K562 (cell line): Measurements from ENCODE around the gene ZNF213. TPM values are rescaled to one million over a fixed set of nuclear protein-coding genes. Genes with fewer than 3 reads are reported as not detected.
A peak's percentile ranks its signal among the peaks of the same experiment; 100 is the strongest.

Source experiments
- ARID1B ChIP-seq: fragments of 450-650 bp; IDR thresholded peaks from 2 replicates; pipeline ENCODE4 v1.6.1; 2016; ENCODE audit warnings: antibody characterized with exemption, mild to moderate bottlenecking, inconsistent platforms
- BMI1 ChIP-seq: fragments of 150-350 bp; IDR thresholded peaks from 2 replicates; pipeline ENCODE4 v1.6.1; 2014; ENCODE audit warnings: low read length
- CBX5 ChIP-seq: IDR thresholded peaks from 2 replicates; pipeline ENCODE4 v1.6.1; 2014; ENCODE audit warnings: low read depth, borderline replicate concordance
- COPS2 ChIP-seq: fragments of 450-650 bp; conservative IDR thresholded peaks from 2 replicates; pipeline ENCODE4 v1.6.1; 2016; ENCODE audit warnings: mild to moderate bottlenecking, moderate library complexity
- CREB1 ChIP-seq, 2 experiments: sonication (generic) in 1 of 2; formaldehyde crosslinking in 1 of 2; IDR thresholded peaks; 2 replicates each; pipeline versions ENCODE4 v1.6.1 to v1.8.0; 2012 to 2022; ENCODE audit warnings: inconsistent platforms in 1 of 2, mild to moderate bottlenecking in 1 of 2, missing genetic modification reagents in 1 of 2, moderate library complexity in 1 of 2
- CSDE1 ChIP-seq, 2 experiments: fragments of 450-650 bp; IDR thresholded peaks; 2 replicates each; pipeline ENCODE4 v1.6.1; 2016; ENCODE audit warnings: mild to moderate bottlenecking in 1 of 2
- DIDO1 ChIP-seq: fragments of 450-650 bp; IDR thresholded peaks from 2 replicates; pipeline ENCODE4 v1.6.1; 2016; ENCODE audit warnings: low read depth, missing biosample characterization, missing genetic modification characterization
- ETV1 ChIP-seq: fragments of 450-650 bp; conservative IDR thresholded peaks from 2 replicates; pipeline ENCODE4 v1.6.1; 2016; ENCODE audit warnings: missing genetic modification characterization, control low read depth, low read depth, missing compliant biosample characterization
- GTF3C2 ChIP-seq: IDR thresholded peaks from 3 replicates; pipeline ENCODE4 v1.6.1; 2011; ENCODE audit warnings: borderline replicate concordance, mild to moderate bottlenecking, moderate library complexity; ENCODE audit not compliant: insufficient read length; ENCODE audit errors: extremely low read depth
- HES1 ChIP-seq: fragments of 450-650 bp; IDR thresholded peaks from 2 replicates; pipeline ENCODE4 v1.6.1; 2016; ENCODE audit warnings: low read depth, mild to moderate bottlenecking, moderate library complexity
- HEY1 ChIP-seq: fragments of 250-450 bp; sonication (Bioruptor Pico); IDR thresholded peaks from 2 replicates; pipeline ENCODE4 v1.5.0; 2020; ENCODE audit warnings: mild to moderate bottlenecking, moderate library complexity, borderline replicate concordance
- KHSRP ChIP-seq: fragments of 450-650 bp; IDR thresholded peaks from 2 replicates; pipeline ENCODE4 v1.6.1; 2017
- MCM2 ChIP-seq: fragments of 450-650 bp; IDR thresholded peaks from 2 replicates; pipeline ENCODE4 v1.6.1; 2017; ENCODE audit warnings: low read depth, mild to moderate bottlenecking
- NCOA2 ChIP-seq, 2 experiments: fragments of 450-650 bp; IDR thresholded peaks; 2 replicates each; pipeline ENCODE4 v1.6.1; 2018; ENCODE audit warnings: mild to moderate bottlenecking in 2 of 2, moderate library complexity in 1 of 2; ENCODE audit not compliant: partially characterized antibody in 2 of 2
- NCOR1 ChIP-seq: fragments of 450-650 bp; IDR thresholded peaks from 2 replicates; pipeline ENCODE4 v1.6.1; 2016; ENCODE audit warnings: mild to moderate bottlenecking, moderate library complexity
- NFE2L1 ChIP-seq: fragments of 450-650 bp; IDR thresholded peaks from 2 replicates; pipeline ENCODE4 v1.6.1; 2016; ENCODE audit warnings: missing genetic modification characterization, low read depth, mild to moderate bottlenecking, missing compliant biosample characterization, moderate library complexity, borderline replicate concordance
- TCF7 ChIP-seq: sonication (generic); IDR thresholded peaks from 2 replicates; pipeline ENCODE4 v1.6.1; 2016; ENCODE audit warnings: antibody characterized with exemption, borderline replicate concordance
- TFAP4 ChIP-seq: sonication (generic); formaldehyde crosslinking; IDR thresholded peaks from 2 replicates; pipeline ENCODE4 v1.8.0; 2022; ENCODE audit warnings: missing genetic modification reagents, mild to moderate bottlenecking, moderate library complexity, borderline replicate concordance
- XRCC4 ChIP-seq: IDR thresholded peaks from one replicate; pipeline ENCODE4 v1.6.1; 2011; ENCODE audit not compliant: insufficient read depth, insufficient read length; ENCODE audit errors: extremely low read depth
- XRCC5 ChIP-seq: fragments of 200-400 bp; formaldehyde crosslinking; IDR thresholded peaks from 2 replicates; pipeline ENCODE4 v1.6.1; 2017; ENCODE audit warnings: low read depth, mild to moderate bottlenecking, low read length
- YY1 ChIP-seq, 3 experiments: IDR thresholded peaks; 2 replicates each; pipeline ENCODE4 v1.6.1; 2011; ENCODE audit warnings: low read length in 2 of 3, mild to moderate bottlenecking in 2 of 3, moderate library complexity in 2 of 3, borderline replicate concordance in 1 of 3, control low read depth in 1 of 3, low read depth in 1 of 3; ENCODE audit not compliant: insufficient read depth in 3 of 3, insufficient replicate concordance in 2 of 3, control insufficient read depth in 1 of 3, insufficient read length in 1 of 3; ENCODE audit errors: extremely low read depth in 1 of 3
- ZKSCAN1 ChIP-seq: fragments of 150-350 bp; IDR thresholded peaks from 2 replicates; pipeline ENCODE4 v1.6.1; 2016; ENCODE audit warnings: low read depth, low read length
- ZNF146 ChIP-seq: IDR thresholded peaks from one replicate; pipeline ENCODE4 v1.6.1; 2018; ENCODE audit warnings: missing compliant biosample characterization; ENCODE audit not compliant: unreplicated experiment
- ZNF324 ChIP-seq: fragments of 250-450 bp; sonication (Bioruptor Pico); IDR thresholded peaks from 2 replicates; pipeline ENCODE4 v1.4.0; 2020; ENCODE audit warnings: mild to moderate bottlenecking
- polyA plus RNA-seq, 8 experiments: library from polyadenylated mRNA; depleted of rRNA in 4 of 8; stranded (reverse) in 5 of 8; unstranded in 3 of 8; fragments of >200 nt; fragmentation: Nextera tagmentation in 2 of 8; fragmentation: Illumina TruSeq in 1 of 8; extraction: Ambion mirVana in 2 of 8; extraction: Trizol in 1 of 8; gene quantifications; 2 replicates each; pipeline versions ENCODE4 v1.2.1 to v1.2.3, GENCODE V29; 2011 to 2014; ENCODE audit warnings: inconsistent platforms in 1 of 8, missing spikeins in 1 of 8
- total RNA-seq, 7 experiments: library from RNA; depleted of rRNA in 6 of 7; stranded (reverse); fragments of >200 nt in 6 of 7; fragmentation: Illumina TruSeq in 2 of 7; extraction: Trizol in 2 of 7; gene quantifications; 2 replicates each; pipeline versions ENCODE4 v1.2.1 to v1.2.3, GENCODE V29; 2011 to 2021; ENCODE audit warnings: low replicate concordance in 1 of 7

The ZNF213 gene
- total and polyA plus RNA-seq, 9 of the 15 experiments (the other 6 are each of a cell fraction or from before 2014, with no cell fraction given), result 0.49 to 10.0 (median 1.8) TPM

GRCh38 chr16:3171855-3172593 lies 37.2 kb downstream of the ZNF213 start (continued):
- TF ChIP-seq GTF3C2 (peak; percentile 70), YY1 (IDR thresholded peaks at IDR 0.05; ENCODE audit: borderline replicate concordance in 1 of 3, control insufficient read depth in 1 of 3, extremely low read depth in 1 of 3, insufficient read depth in 3 of 3, insufficient read length in 1 of 3, insufficient replicate concordance in 2 of 3, low read depth in 1 of 3, low read length in 2 of 3) (peak in 1 of 3 experiments; percentile 29), ETV1 (tag) (no peak), COPS2 (no peak), CREB1 (IDR thresholded peaks at IDR 0.05) (peak; percentile 41; the same call in 1 of the 2 replicates), CREB1 (CRISPR knock-in tag; IDR thresholded peaks at IDR 0.05) (0 out of 2 replicates have a peak, but pooled peaks have one; percentile 14), HES1 (no peak), DIDO1 (tag) (no peak), ZNF324 (CRISPR knock-in tag) (no peak), HEY1 (CRISPR knock-in tag) (no peak), MCM2 (no peak), CSDE1 (IDR thresholded peaks at IDR 0.05) (no peak), NCOR1 (no peak), CBX5 (no peak), ZNF146 (CRISPR knock-in tag) (no peak), TCF7 (no peak), NFE2L1 (tag) (no peak), TFAP4 (CRISPR knock-in tag) (0 out of 2 replicates have a peak, but pooled peaks have one; percentile 7), XRCC5 (0 out of 2 replicates have a peak, but pooled peaks have one; percentile 21), NCOA2 (IDR thresholded peaks at IDR 0.05; ENCODE audit: partially characterized antibody in 2 of 2) (no peak), ZKSCAN1 (no peak), ARID1B (no peak), XRCC4 (no peak), BMI1 (no peak), KHSRP (no peak)
